Measurements from ENCODE around the gene SCD5. TPM values are rescaled to one million over a fixed set of nuclear protein-coding genes. Genes with fewer than 3 reads are reported as not detected.
A peak's percentile ranks its signal among the peaks of the same experiment; 100 is the strongest.

Gene SCD5
- total and polyA plus RNA-seq, 9 of the 15 experiments (the other 6 are each of a cell fraction or from before 2014, with no cell fraction given), result 0.01 to 0.20 (median 0.03) TPM; not detected in 5

DNA sequence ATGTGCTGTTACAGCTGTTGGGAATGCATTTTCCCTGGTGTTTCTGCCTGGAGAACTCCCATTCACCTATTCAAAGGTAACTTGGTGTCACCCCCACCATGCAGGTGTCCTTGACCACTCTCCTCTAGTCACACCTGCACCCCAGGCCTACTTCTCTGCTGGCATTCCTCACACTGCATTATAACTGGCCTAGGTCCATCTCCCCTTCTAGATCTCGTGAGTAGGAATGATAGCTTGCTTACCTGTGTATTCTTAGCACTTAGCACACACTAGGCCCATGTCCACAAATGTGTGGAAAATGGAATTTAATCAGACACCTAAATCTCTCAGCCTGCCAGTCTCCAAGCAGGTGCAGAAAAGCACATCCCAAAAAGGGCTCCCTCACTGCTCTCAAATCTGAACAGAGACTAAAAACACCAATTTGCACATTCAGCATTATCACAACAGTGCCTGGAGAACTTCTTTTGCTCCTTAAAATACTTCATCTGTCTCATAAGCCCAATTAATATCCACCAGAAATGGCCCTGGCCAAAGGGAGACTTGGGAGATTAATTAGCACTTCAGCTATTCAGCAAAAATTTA lies 18.3 kb downstream of the SCD5 start:
- intact Hi-C loops (cut with micrococcal nuclease), result no loop called here
- Histone ChIP-seq H3K9me1 (ENCODE audit: control insufficient read depth, insufficient read depth, low read length) (no peaks in the 10 kb centered on the region), H3K36me3 (ENCODE audit: control insufficient read depth, insufficient read depth, low read length) (no peaks in the 10 kb centered on the region), H3K9me3 (replicated peaks; ENCODE audit: control insufficient read depth, insufficient read depth, low read depth, low read length) (no peaks in the 10 kb centered on the region), H3K4me3 (no peak overlapping the region), H3K4me1 (replicated peaks in 1 of 2; ENCODE audit: control insufficient read depth in 2 of 2, insufficient read depth in 2 of 2, low read length in 2 of 2) (peaks cover 0 to 3% of the 10 kb centered on the region in 2 experiments; a peak in 2 of 5 replicates), H3K79me2 (ENCODE audit: control insufficient read depth, insufficient read depth, low read length) (no peaks in the 10 kb centered on the region), H4K20me1 (replicated peaks; ENCODE audit: control insufficient read depth, insufficient read depth, low read length) (peaks cover 5% of the 10 kb centered on the region; the same call in 1 of the 2 replicates), H3K27ac (ENCODE audit: extremely low read depth, low read depth, low read length) (no peak overlapping the region), H2AFZ (ENCODE audit: low read depth, low read length) (no peak overlapping the region), H3K9ac (ENCODE audit: insufficient read depth in 1 of 2, low read depth in 2 of 2, low read length in 2 of 2) (no peak overlapping the region), H3K27me3 (ENCODE audit: control insufficient read depth in 2 of 2, insufficient read depth in 2 of 2, low read length in 2 of 2) (peaks cover 16 to 20% of the 10 kb centered on the region in 2 experiments; a peak in 4 of 5 replicates), H3K4me2 (ENCODE audit: insufficient read depth, low read length) (no peak overlapping the region)
- FAIRE-seq (peak; percentile 32), ATAC-seq (no peak), DNase-seq (ENCODE audit: extremely low read depth in 1 of 4, low spot score in 3 of 4) (no peak)
- no TSS peak for BruUV-seq (replicated peaks)
- in situ Hi-C loops (cut with MboI), result no loop called here
- 0% methylated on average over 1 of the region's 1 CpG for WGBS (ENCODE audit: insufficient coverage, low coverage, missing lambda C conversion rate)
- ChIA-PET POLR2A (interaction anchor here (0.6 kb wide), 1 partner anchor 120 kb away, joined by 3 read pairs; the partner anchor contains the start of gene THAP9), CTCF (ENCODE audit: low intra/inter-chr PET ratio) (no interaction called here)
- TF ChIP-seq THRAP3 (IDR thresholded peaks at IDR 0.05; ENCODE audit: borderline replicate concordance) (no peak), SRF (CRISPR knock-in tag; IDR thresholded peaks at IDR 0.05) (no peak), MAFG (tag; conservative IDR thresholded peaks at IDR 0.05) (peak; percentile 80), ZNF316 (IDR thresholded peaks at IDR 0.05) (peak; percentile 91), MAFF (IDR thresholded peaks at IDR 0.05; ENCODE audit: low read length) (peak; percentile 80), MAFK (IDR thresholded peaks at IDR 0.05; ENCODE audit: low read length) (peak; percentile 78), ZNF778 (CRISPR knock-in tag; IDR thresholded peaks at IDR 0.05) (no peak), C11orf30 (IDR thresholded peaks at IDR 0.05; ENCODE audit: low read depth) (peak; percentile 83)
- TF ChIP-seq, protein P1, sequence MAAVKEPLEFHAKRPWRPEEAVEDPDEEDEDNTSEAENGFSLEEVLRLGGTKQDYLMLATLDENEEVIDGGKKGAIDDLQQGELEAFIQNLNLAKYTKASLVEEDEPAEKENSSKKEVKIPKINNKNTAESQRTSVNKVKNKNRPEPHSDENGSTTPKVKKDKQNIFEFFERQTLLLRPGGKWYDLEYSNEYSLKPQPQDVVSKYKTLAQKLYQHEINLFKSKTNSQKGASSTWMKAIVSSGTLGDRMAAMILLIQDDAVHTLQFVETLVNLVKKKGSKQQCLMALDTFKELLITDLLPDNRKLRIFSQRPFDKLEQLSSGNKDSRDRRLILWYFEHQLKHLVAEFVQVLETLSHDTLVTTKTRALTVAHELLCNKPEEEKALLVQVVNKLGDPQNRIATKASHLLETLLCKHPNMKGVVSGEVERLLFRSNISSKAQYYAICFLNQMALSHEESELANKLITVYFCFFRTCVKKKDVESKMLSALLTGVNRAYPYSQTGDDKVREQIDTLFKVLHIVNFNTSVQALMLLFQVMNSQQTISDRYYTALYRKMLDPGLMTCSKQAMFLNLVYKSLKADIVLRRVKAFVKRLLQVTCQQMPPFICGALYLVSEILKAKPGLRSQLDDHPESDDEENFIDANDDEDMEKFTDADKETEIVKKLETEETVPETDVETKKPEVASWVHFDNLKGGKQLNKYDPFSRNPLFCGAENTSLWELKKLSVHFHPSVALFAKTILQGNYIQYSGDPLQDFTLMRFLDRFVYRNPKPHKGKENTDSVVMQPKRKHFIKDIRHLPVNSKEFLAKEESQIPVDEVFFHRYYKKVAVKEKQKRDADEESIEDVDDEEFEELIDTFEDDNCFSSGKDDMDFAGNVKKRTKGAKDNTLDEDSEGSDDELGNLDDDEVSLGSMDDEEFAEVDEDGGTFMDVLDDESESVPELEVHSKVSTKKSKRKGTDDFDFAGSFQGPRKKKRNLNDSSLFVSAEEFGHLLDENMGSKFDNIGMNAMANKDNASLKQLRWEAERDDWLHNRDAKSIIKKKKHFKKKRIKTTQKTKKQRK (IDR thresholded peaks at IDR 0.05; ENCODE audit: borderline replicate concordance, low read depth, low read length), result no peak
